RWPE2 (cell line): ENCODE measurements around the gene NDUFS1.
"Not testable (repeated sequence)": the region's sequence is repeated elsewhere in the genome, so short reads cannot be mapped to it uniquely, and the experiment has no call there.

Source experiments
- ATAC-seq: fragments of 200-7000 bp; cut with Tn5 transposase; 3 replicates; pipeline ENCODE4 v1.9.1; 2021; ENCODE audit warnings: low read depth
- DNase-seq: peaks from one replicate; pipeline ENCODE4 v3.0.0-alpha.2; 2020; ENCODE audit warnings: low spot score
- H3K27ac ChIP-seq: fragments of 450-650 bp; 2 replicates; pipeline ENCODE4 v1.5.1; 2017; ENCODE audit warnings: mild to moderate bottlenecking; ENCODE audit not compliant: poor library complexity, severe bottlenecking
- H3K27me3 ChIP-seq: fragments of 250-450 bp; sonication (Bioruptor Pico); 2 replicates; pipeline ENCODE4 v1.5.1; 2021; ENCODE audit warnings: mild to moderate bottlenecking, moderate library complexity; ENCODE audit not compliant: insufficient read depth, poor library complexity, severe bottlenecking
- H3K36me3 ChIP-seq: fragments of 250-450 bp; sonication (Bioruptor Pico); 2 replicates; pipeline ENCODE4 v1.5.1; 2020; ENCODE audit warnings: low read depth, mild to moderate bottlenecking, moderate library complexity
- H3K4me1 ChIP-seq: fragments of 250-450 bp; sonication (Bioruptor Pico); 2 replicates; pipeline ENCODE4 v1.5.1; 2021; ENCODE audit warnings: mild to moderate bottlenecking, moderate library complexity; ENCODE audit not compliant: insufficient read depth, poor library complexity, severe bottlenecking
- H3K4me3 ChIP-seq: fragments of 250-450 bp; sonication (Bioruptor Pico); 2 replicates; pipeline ENCODE4 v1.5.1; 2021; ENCODE audit warnings: mild to moderate bottlenecking, moderate library complexity; ENCODE audit not compliant: severe bottlenecking
- H3K9me3 ChIP-seq: fragments of 250-450 bp; sonication (Bioruptor Pico); 2 replicates; pipeline ENCODE4 v1.5.1; 2021; ENCODE audit warnings: mild to moderate bottlenecking, moderate library complexity; ENCODE audit not compliant: severe bottlenecking
- CTCF ChIP-seq: fragments of 450-650 bp; IDR thresholded peaks from one replicate; pipeline ENCODE4 v1.5.1; 2017; ENCODE audit warnings: mild to moderate bottlenecking, moderate library complexity; ENCODE audit not compliant: poor library complexity, severe bottlenecking

The NDUFS1 gene

DNA sequence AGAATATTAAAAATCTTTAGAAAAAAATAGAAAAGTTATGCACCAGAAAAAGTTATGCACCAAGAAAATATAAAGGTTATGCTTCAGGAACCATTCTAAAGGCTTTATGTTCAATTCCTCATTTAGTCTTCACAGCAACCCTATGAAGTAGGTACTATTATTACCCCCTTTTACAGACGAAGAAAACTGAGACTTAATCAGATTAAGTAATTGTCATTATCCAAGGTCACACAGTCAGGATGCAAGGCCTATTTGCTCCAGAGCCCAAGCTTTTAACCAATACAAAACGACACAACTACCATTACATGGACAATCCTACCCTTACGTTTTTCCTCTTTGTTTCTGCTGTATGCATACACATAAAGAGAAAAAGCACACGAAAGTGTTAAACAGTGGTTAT is 78.3 kb downstream of the NDUFS1 start:
- ATAC-seq: no peak
- DNase-seq: no peak
- Histone ChIP-seq H3K27ac (no peak overlapping the region), H3K9me3 (no peaks in the 10 kb centered on the region), H3K4me1 (peaks cover 4% of the 10 kb centered on the region), H3K4me3 (no peak overlapping the region), H3K36me3 (no peaks in the 10 kb centered on the region), H3K27me3 (no peaks in the 10 kb centered on the region)
- TF ChIP-seq CTCF: no peak

- Histone ChIP-seq H3K4me3 (no peak overlapping the region), H3K27me3 (no peaks in the 10 kb centered on the region), H3K27ac (no peak overlapping the region), H3K9me3 (no peaks in the 10 kb centered on the region), H3K4me1 (peaks cover 4% of the 10 kb centered on the region), H3K36me3 (no peaks in the 10 kb centered on the region)
- ATAC-seq (no peak), DNase-seq (no peak)
- TF ChIP-seq CTCF: no peak
These were observed 79.4 kb downstream of the NDUFS1 start for GRCh38 chr2:206079699-206080465.

DNA sequence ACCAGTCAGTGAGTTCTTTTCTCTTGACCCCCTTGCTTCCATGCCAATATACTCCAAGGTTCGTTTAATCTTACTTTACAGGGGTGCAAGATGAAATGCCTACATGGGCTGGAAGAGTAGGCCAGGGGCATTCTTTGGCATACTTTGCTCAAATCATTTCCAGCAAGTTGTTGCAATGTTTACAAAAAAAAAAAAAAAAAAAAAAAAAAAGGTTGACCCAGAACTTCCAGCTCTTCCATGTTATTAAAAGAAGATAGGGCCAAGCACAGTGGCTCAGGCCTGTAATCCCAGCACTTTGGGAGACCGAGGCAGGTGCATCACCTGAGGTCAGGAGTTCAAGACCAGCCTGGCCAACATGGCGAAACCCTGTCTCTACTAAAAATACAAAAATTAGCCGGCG is 81.4 kb downstream of the NDUFS1 start:
- not testable (repeated sequence) for H3K4me1 ChIP-seq, H3K4me3 ChIP-seq, H3K27me3 ChIP-seq, ATAC-seq, H3K36me3 ChIP-seq, H3K27ac ChIP-seq, H3K9me3 ChIP-seq, DNase-seq

DNA sequence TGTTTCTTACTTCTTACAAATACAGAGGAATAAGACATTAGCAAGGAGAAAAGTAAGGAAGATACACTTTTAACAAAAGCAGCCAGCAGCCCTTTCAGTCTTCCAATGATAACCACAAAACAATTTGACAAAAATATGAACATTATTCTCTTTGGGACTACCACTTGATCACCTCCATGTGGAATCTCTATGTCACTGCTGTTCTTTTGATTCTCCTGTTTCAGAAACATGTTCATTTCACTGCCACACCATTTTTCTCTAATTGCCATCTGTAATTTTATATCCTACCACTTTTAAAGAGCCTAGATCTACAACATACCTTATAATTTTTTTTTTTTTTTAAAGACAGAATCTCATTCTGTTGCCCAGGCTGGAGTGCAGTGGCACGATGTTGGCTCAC is 84.1 kb downstream of the NDUFS1 start:
- no peak overlapping the region for H3K27ac ChIP-seq
- H3K9me3 ChIP-seq: no peaks in the 10 kb centered on the region
- no peaks in the 10 kb centered on the region for H3K36me3 ChIP-seq
- H3K4me1 ChIP-seq: no peaks in the 10 kb centered on the region
- DNase-seq: no peak
- H3K4me3 ChIP-seq: no peak overlapping the region
- no peak for ATAC-seq
- H3K27me3 ChIP-seq: no peaks in the 10 kb centered on the region
- no peak for TF ChIP-seq CTCF

- Histone ChIP-seq H3K27ac (no peak overlapping the region), H3K4me1 (no peaks in the 10 kb centered on the region), H3K9me3 (no peaks in the 10 kb centered on the region), H3K36me3 (no peaks in the 10 kb centered on the region), H3K27me3 (no peaks in the 10 kb centered on the region), H3K4me3 (no peak overlapping the region)
- TF ChIP-seq CTCF: no peak
- ATAC-seq: no peak
- DNase-seq: no peak
These were observed 87.4 kb downstream of the NDUFS1 start for GRCh38 chr2:206071807-206072206.
